ENCODE results near the gene CTSD. TPM values are rescaled to one million over a fixed set of nuclear protein-coding genes. Genes with fewer than 3 reads are reported as not detected.

Gene CTSD
- polyA plus RNA-seq, 1 of the 3 experiments (the other 2 are of a cell fraction), result 187 TPM

GRCh38 chr11:1740786-1741530 is 22.8 kb downstream of the CTSD start:
- TF ChIP-seq IRF3 (IDR thresholded peaks at IDR 0.05; ENCODE audit: low read depth, low read length) (no peak), CTCF (IDR thresholded peaks at IDR 0.05) (no peak), RXRA (IDR thresholded peaks at IDR 0.05; ENCODE audit: borderline replicate concordance, low read depth) (no peak)
- Histone ChIP-seq H3K9me3 (no peaks in the 10 kb centered on the region), H3K9ac (no peak overlapping the region), H3K9me2 (no peaks in the 10 kb centered on the region), H3K27me3 (ENCODE audit: insufficient read depth) (no peaks in the 10 kb centered on the region), H3K4me1 (ENCODE audit: control insufficient read depth in 1 of 2, insufficient read depth in 2 of 2, low read depth in 1 of 2, low read length in 1 of 2) (peaks cover 0 to 27% of the 10 kb centered on the region in 2 experiments; a peak in 1 of 4 replicates), H3K27ac (ENCODE audit: low read depth in 2 of 2, low read length in 1 of 2) (no peak overlapping the region), H3K4me3 (ENCODE audit: low read depth in 2 of 2, low read length in 1 of 2) (no peak overlapping the region), H3F3A (replicated peaks; ENCODE audit: insufficient read depth) (peaks cover 7% of the 10 kb centered on the region), H3K36me3 (replicated peaks in 1 of 2; ENCODE audit: control insufficient read depth in 1 of 2, insufficient read depth in 2 of 2, low read length in 1 of 2) (no peaks in the 10 kb centered on the region), H4K20me1 (ENCODE audit: insufficient read depth) (no peaks in the 10 kb centered on the region), H2AFZ (ENCODE audit: low read depth) (no peak overlapping the region), H3K4me2 (no peak overlapping the region), H3K79me2 (ENCODE audit: insufficient read depth) (no peaks in the 10 kb centered on the region)
- ChIA-PET POLR2A (no interaction called here), CTCF (interaction anchor here (1.1 kb wide), 1 partner anchor 47 kb away, joined by 5 read pairs; no protein-coding TSS in a partner anchor)
- DNase-seq, result no peak
- 63% methylated on average over 8 of the region's 8 CpGs for whole genome bisulfite sequencing (ENCODE audit: low lambda C conversion rate)

GRCh38 chr11:1739576-1739975 is 24.2 kb downstream of the CTSD start:
- no peak for DNase-seq
- H4K20me1 ChIP-seq (ENCODE audit: insufficient read depth), result no peaks in the 10 kb centered on the region
- 25% methylated on average over 8 of the region's 8 CpGs for WGBS (ENCODE audit: low lambda C conversion rate)
- H3K9me2 ChIP-seq, result no peaks in the 10 kb centered on the region
- no peaks in the 10 kb centered on the region for H3K27me3 ChIP-seq (ENCODE audit: insufficient read depth)
- H3K36me3 ChIP-seq (replicated peaks in 1 of 2; ENCODE audit: control insufficient read depth in 1 of 2, insufficient read depth in 2 of 2, low read length in 1 of 2), result no peaks in the 10 kb centered on the region
- H3K9ac ChIP-seq, result no peak overlapping the region
- no peaks in the 10 kb centered on the region for H3F3A ChIP-seq (replicated peaks; ENCODE audit: insufficient read depth)
- H2AFZ ChIP-seq (ENCODE audit: low read depth), result no peak overlapping the region
- CTCF ChIA-PET, result interaction anchor here (1.0 to 1.2 kb wide), 3 partner anchors 46 to 87 kb away, joined by 3 to 5 read pairs (median 3); no protein-coding TSS in a partner anchor
- H3K4me3 ChIP-seq (ENCODE audit: low read depth in 2 of 2, low read length in 1 of 2), result no peak overlapping the region
- H3K27ac ChIP-seq (ENCODE audit: low read depth in 2 of 2, low read length in 1 of 2), result no peak overlapping the region
- POLR2A ChIA-PET, result no interaction called here
- TF ChIP-seq NRF1 (IDR thresholded peaks at IDR 0.05; ENCODE audit: low read depth, low read length) (no peak), RCOR1 (IDR thresholded peaks at IDR 0.05; ENCODE audit: low read length) (no peak), POLR2AphosphoS5 (IDR thresholded peaks at IDR 0.05; ENCODE audit: low read depth, low read length) (no peak)
- peaks cover 0 to 21% of the 10 kb centered on the region in 2 experiments; a peak in 1 of 4 replicates for H3K4me1 ChIP-seq (ENCODE audit: control insufficient read depth in 1 of 2, insufficient read depth in 2 of 2, low read depth in 1 of 2, low read length in 1 of 2)
- no peaks in the 10 kb centered on the region for H3K79me2 ChIP-seq (ENCODE audit: insufficient read depth)
- H3K9me3 ChIP-seq, result no peaks in the 10 kb centered on the region
- no peak overlapping the region for H3K4me2 ChIP-seq

GRCh38 chr11:1738380-1738779 is 25.3 kb downstream of the CTSD start:
- H3K36me3 ChIP-seq (replicated peaks in 1 of 2; ENCODE audit: control insufficient read depth in 1 of 2, insufficient read depth in 2 of 2, low read length in 1 of 2), result no peaks in the 10 kb centered on the region
- H3K9me2 ChIP-seq, result no peaks in the 10 kb centered on the region
- no peak overlapping the region for H3K4me2 ChIP-seq
- WGBS (ENCODE audit: low lambda C conversion rate), result 64% methylated on average over 10 of the region's 10 CpGs
- no peak overlapping the region for H2AFZ ChIP-seq (ENCODE audit: low read depth)
- POLR2A ChIA-PET, result no interaction called here
- no peaks in the 10 kb centered on the region for H3K27me3 ChIP-seq (ENCODE audit: insufficient read depth)
- H3K79me2 ChIP-seq (ENCODE audit: insufficient read depth), result no peaks in the 10 kb centered on the region
- H3K27ac ChIP-seq (ENCODE audit: low read depth in 2 of 2, low read length in 1 of 2), result no peak overlapping the region
- no peak overlapping the region for H3K4me3 ChIP-seq (ENCODE audit: low read depth in 2 of 2, low read length in 1 of 2)
- H3K9ac ChIP-seq, result no peak overlapping the region
- H3K4me1 ChIP-seq (ENCODE audit: control insufficient read depth in 1 of 2, insufficient read depth in 2 of 2, low read depth in 1 of 2, low read length in 1 of 2), result peaks cover 0 to 20% of the 10 kb centered on the region in 2 experiments; a peak in 1 of 4 replicates
- CTCF ChIA-PET, result interaction anchor here (1.1 to 1.2 kb wide), 2 partner anchors 24 to 144 kb away, joined by 3 read pairs; no protein-coding TSS in a partner anchor
- no peaks in the 10 kb centered on the region for H3F3A ChIP-seq (replicated peaks; ENCODE audit: insufficient read depth)
- DNase-seq, result no peak
- no peaks in the 10 kb centered on the region for H3K9me3 ChIP-seq
- H4K20me1 ChIP-seq (ENCODE audit: insufficient read depth), result no peaks in the 10 kb centered on the region
- TF ChIP-seq JUND (IDR thresholded peaks at IDR 0.05) (no peak), SIN3A (IDR thresholded peaks at IDR 0.05; ENCODE audit: borderline replicate concordance, low read depth, low read length) (no peak), TCF12 (IDR thresholded peaks at IDR 0.05) (no peak), YY1 (IDR thresholded peaks at IDR 0.05; ENCODE audit: low read depth) (no peak), RAD21 (IDR thresholded peaks at IDR 0.05; ENCODE audit: low read length) (no peak), GATA2 (CRISPR knock-in tag; IDR thresholded peaks at IDR 0.05) (no peak), IRF3 (IDR thresholded peaks at IDR 0.05; ENCODE audit: low read depth, low read length) (no peak)
